Adrenal gland (tissue), 19 donors: ENCODE measurements around the gene RPS5. TPM values are rescaled to one million over a fixed set of nuclear protein-coding genes. Genes with fewer than 3 reads are reported as not detected.

ENCODE experiments used
- DNase-seq, 7 donors: peaks; one replicate each; pipeline ENCODE4 v3.0.0-alpha.2; 2019 to 2020
- H3K27ac ChIP-seq, 5 donors: fragments of 200-600 bp; sonication (generic) in 4 of 5; 1 replicate in 3 of 5; 2 replicates in 2 of 5; pipeline versions ENCODE4 v1.5.1 to v1.8.0; 2016 to 2020; ENCODE audit warnings: mild to moderate bottlenecking in 1 of 5
- H3K27me3 ChIP-seq: fragments of 200-600 bp; 2 replicates; pipeline ENCODE4 v1.8.0; 2021
- H3K36me3 ChIP-seq, 2 donors: fragments of 200-600 bp; replicated peaks in 1 of 2; 1 replicate in 1 of 2; 2 replicates in 1 of 2; pipeline versions ENCODE4 v1.5.1 to v1.8.0; 2018 to 2022
- H3K4me1 ChIP-seq, 2 donors: fragments of 200-600 bp; replicated peaks in 1 of 2; 1 replicate in 1 of 2; 2 replicates in 1 of 2; pipeline versions ENCODE4 v1.5.1 to v1.8.0; 2018 to 2021
- H3K4me3 ChIP-seq, 4 donors: fragments of 200-600 bp; sonication (generic) in 3 of 4; one replicate each; pipeline ENCODE4 v1.5.1; 2016 to 2018
- H3K9me3 ChIP-seq, 3 donors: fragments of 200-600 bp; sonication (generic) in 1 of 3; replicated peaks in 1 of 3; 1 replicate in 2 of 3; 2 replicates in 1 of 3; pipeline versions ENCODE4 v1.5.1 to v1.8.0; 2016 to 2021
- CTCF ChIP-seq, 6 experiments: fragments of 450-650 bp in 4 of 6; fragments of 200-600 bp in 2 of 6; sonication (generic) in 1 of 6; IDR thresholded peaks; 1 replicate in 5 of 6; 2 replicates in 1 of 6; pipeline versions ENCODE4 v1.5.1 to v1.8.0; 2016 to 2021; ENCODE audit warnings: antibody characterized with exemption in 6 of 6, mild to moderate bottlenecking in 2 of 6, moderate library complexity in 1 of 6
- POLR2A ChIP-seq, 2 donors: fragments of 450-650 bp; IDR thresholded peaks; one replicate each; pipeline ENCODE4 v1.6.1; 2017; ENCODE audit warnings: antibody characterized with exemption in 2 of 2, mild to moderate bottlenecking in 2 of 2, moderate library complexity in 1 of 2
- WGBS, 4 donors: extraction: QIAGEN DNeasy Blood & Tissue Kit in 2 of 4; methylation state at CpG; one replicate each; pipeline versions ENCODE4 v1.1.5 to v1.1.7; 2013 to 2017; 5-methylcytosine and 5-hydroxymethylcytosine counted together
- intact Hi-C, 2 donors: fragments of 100-400 bp; cut with DNase I; formaldehyde crosslinking; loops; one replicate each; pipeline versions ENCODE4 v1.14.1 to v1.15.0; 2022 to 2023
- long read RNA-seq, 10 donors: library from polyadenylated mRNA in 3 of 10; unstranded in 2 of 10; stranded (forward) in 1 of 10; transcript quantifications; one replicate each; pipeline ENCODE4 v2.0.0 and lab custom pipeline, GENCODE V29; 2021 to 2026
- polyA plus RNA-seq, 3 donors: library from polyadenylated mRNA; stranded (reverse); fragments of 200-250 nt in 2 of 3; fragments of 350-450 nt in 1 of 3; fragmentation: Illumina TruSeq in 1 of 3; extraction: RNeasy Lipid Tissue Mini Kit (QIAGEN cat#74804) in 1 of 3; gene quantifications; one replicate each; pipeline ENCODE4 v1.2.3, GENCODE V29; 2013 to 2014
- total RNA-seq, 9 donors: library from RNA; depleted of rRNA in 4 of 9; stranded (reverse); fragments of >200 nt in 4 of 9; fragments of 120-200 nt in 1 of 9; fragmentation: NEBNext Ultra II Directional in 1 of 9; extraction: Animal tissue kit (Norgen Biotek cat#: 25700) in 1 of 9; gene quantifications; one replicate each; pipeline versions ENCODE4 v1.1.0 to v1.2.4, GENCODE V29; 2013 to 2023
- donor health status: healthy with polysubstance abuse.
- donor health status: Bipolar disorder and iron deficiency.
- donor health status: DM: yes; HTN: yes; CAD: no.
- donor health status: DM: no; HTN: no; CAD: no.
- donor health status: DM: no; HTN: no; CAD: no.
- donor health status: DM: yes; HTN: yes; CAD: no.

Gene RPS5
- 1,000 to 10,000 TPM in 7 of 9 donors, 100 to 1,000 TPM in 2; 839 to 1,999 (median 1,219) TPM for total RNA-seq
- polyA plus RNA-seq: 1,000 to 10,000 TPM in 1 of 3 donors, 100 to 1,000 TPM in 2; 555 to 1,093 (median 722) TPM
- long read RNA-seq, donor 1, transcript RPS5-201 (6 exons, 740 nt): major isoform, 572 of 725 reads
- long read RNA-seq, donor 1, transcript RPS5-207 (1 exons, 1,747 nt): minor isoform, 14 of 725 reads
- long read RNA-seq, donor 1, transcript RPS5-202 (5 exons, 1,520 nt): minor isoform, 41 of 725 reads
- long read RNA-seq, donor 1, transcript RPS5-208 (2 exons, 523 nt): minor isoform, 5 of 725 reads
- long read RNA-seq, donor 1, partial matches to known transcripts: 78 of 725 reads
- long read RNA-seq, donor 1, other reads (novel, unspliced or antisense): 11 of 725 reads
- long read RNA-seq, donor 2, transcript RPS5-207 (1 exons, 1,747 nt): minor isoform, 6 of 409 reads
- long read RNA-seq, donor 2, transcript RPS5-201 (6 exons, 740 nt): major isoform, 326 of 409 reads
- long read RNA-seq, donor 2, transcript RPS5-202 (5 exons, 1,520 nt): minor isoform, 18 of 409 reads
- long read RNA-seq, donor 2, partial matches to known transcripts: 48 of 409 reads
- long read RNA-seq, donor 2, other reads (novel, unspliced or antisense): 6 of 409 reads
- long read RNA-seq, donor 3, transcript RPS5-201 (6 exons, 740 nt): major isoform, 255 of 332 reads
- long read RNA-seq, donor 3, transcript RPS5-202 (5 exons, 1,520 nt): minor isoform, 12 of 332 reads
- long read RNA-seq, donor 3, transcript RPS5-206 (4 exons, 970 nt): minor isoform, 12 of 332 reads
- long read RNA-seq, donor 3, transcript RPS5-207 (1 exons, 1,747 nt): minor isoform, 8 of 332 reads
- long read RNA-seq, donor 3, partial matches to known transcripts: 42 of 332 reads
- long read RNA-seq, donor 3, other reads (novel, unspliced or antisense): 0 of 332 reads
- long read RNA-seq, donor 4, transcript RPS5-201 (6 exons, 740 nt): major isoform, 647 of 666 reads
- long read RNA-seq, donor 4, partial matches to known transcripts: 5 of 666 reads
- long read RNA-seq, donor 4, other reads (novel, unspliced or antisense): 9 of 666 reads
- long read RNA-seq, donor 5, transcript RPS5-201 (6 exons, 740 nt): major isoform, 552 of 578 reads
- long read RNA-seq, donor 5, transcript RPS5-202 (5 exons, 1,520 nt): minor isoform, 9 of 578 reads
- long read RNA-seq, donor 5, partial matches to known transcripts: 7 of 578 reads
- long read RNA-seq, donor 5, other reads (novel, unspliced or antisense): 7 of 578 reads
- long read RNA-seq, donor 6, transcript RPS5-201 (6 exons, 740 nt): major isoform, 538 of 578 reads
- long read RNA-seq, donor 6, transcript RPS5-202 (5 exons, 1,520 nt): minor isoform, 19 of 578 reads
- long read RNA-seq, donor 6, partial matches to known transcripts: 1 of 578 reads
- long read RNA-seq, donor 6, other reads (novel, unspliced or antisense): 16 of 578 reads
- long read RNA-seq, donor 7, transcript RPS5-202 (5 exons, 1,520 nt): minor isoform, 16 of 309 reads
- long read RNA-seq, donor 7, transcript RPS5-207 (1 exons, 1,747 nt): minor isoform, 6 of 309 reads
- long read RNA-seq, donor 7, transcript RPS5-201 (6 exons, 740 nt): major isoform, 223 of 309 reads
- long read RNA-seq, donor 7, partial matches to known transcripts: 58 of 309 reads
- long read RNA-seq, donor 7, other reads (novel, unspliced or antisense): 0 of 309 reads
- long read RNA-seq, donor 8, transcript RPS5-201 (6 exons, 740 nt): major isoform, 509 of 621 reads
- long read RNA-seq, donor 8, transcript RPS5-206 (4 exons, 970 nt): minor isoform, 12 of 621 reads
- long read RNA-seq, donor 8, transcript RPS5-202 (5 exons, 1,520 nt): minor isoform, 27 of 621 reads
- long read RNA-seq, donor 8, partial matches to known transcripts: 56 of 621 reads
- long read RNA-seq, donor 8, other reads (novel, unspliced or antisense): 10 of 621 reads
- long read RNA-seq, donor 9, transcript RPS5-202 (5 exons, 1,520 nt): minor isoform, 14 of 351 reads
- long read RNA-seq, donor 9, transcript RPS5-201 (6 exons, 740 nt): major isoform, 283 of 351 reads
- long read RNA-seq, donor 9, transcript RPS5-207 (1 exons, 1,747 nt): minor isoform, 5 of 351 reads
- long read RNA-seq, donor 9, transcript RPS5-206 (4 exons, 970 nt): minor isoform, 9 of 351 reads
- long read RNA-seq, donor 9, partial matches to known transcripts: 38 of 351 reads
- long read RNA-seq, donor 9, other reads (novel, unspliced or antisense): 0 of 351 reads
- long read RNA-seq, donor 10, transcript RPS5-201 (6 exons, 740 nt): major isoform, 195 of 262 reads
- long read RNA-seq, donor 10, transcript RPS5-202 (5 exons, 1,520 nt): minor isoform, 21 of 262 reads
- long read RNA-seq, donor 10, partial matches to known transcripts: 43 of 262 reads
- long read RNA-seq, donor 10, other reads (novel, unspliced or antisense): 0 of 262 reads

GRCh38 chr19:58386576-58387337, at the start of gene RPS5:
RPS5 (plus strand) TSS chr19:58387269; CDS start chr19:58388138, 869 bp downstream.
- DNase-seq: peak; percentile 94 to 99 (median 98)
- 0 to 1% (median 0%) methylated on average over 14 to 64 of the region's 64 CpGs for WGBS, 4 donors
- intact Hi-C loops: no loop called here
- H3K36me3 ChIP-seq: peaks cover 0 to 28% of the 10 kb centered on the region in 2 donors
- H3K27ac ChIP-seq: peak within 1 kb of the TSS; percentile 95 to 99 (median 97)
- peaks cover 27 to 32% of the 10 kb centered on the region in 2 donors for H3K4me1 ChIP-seq
- no peaks in the 10 kb centered on the region for H3K27me3 ChIP-seq
- TF ChIP-seq CTCF (IDR thresholded peaks at IDR 0.05) (peak in 1 of 6 experiments; percentile 9), POLR2A (IDR thresholded peaks at IDR 0.05) (peak; percentile 64 to 80)
- H3K4me3 ChIP-seq: peak within 1 kb of the TSS; percentile 74 to 88 (median 80)
- no peaks in the 10 kb centered on the region for H3K9me3 ChIP-seq

- H3K9me3 ChIP-seq: no peaks in the 10 kb centered on the region
- H3K4me1 ChIP-seq: no peaks in the 10 kb centered on the region
- H3K27me3 ChIP-seq: no peaks in the 10 kb centered on the region
- no peak overlapping the region for H3K27ac ChIP-seq
- 97 to 100% (median 98%) methylated on average over 8 to 11 of the region's 11 CpGs for WGBS, 4 donors
- TF ChIP-seq POLR2A (IDR thresholded peaks at IDR 0.05): no peak
- no peak for TF ChIP-seq CTCF (IDR thresholded peaks at IDR 0.05)
- no peak for DNase-seq
- no peak overlapping the region for H3K4me3 ChIP-seq
- peaks cover 0 to 31% of the 10 kb centered on the region in 2 donors for H3K36me3 ChIP-seq
- intact Hi-C loops: no loop called here
Measured at GRCh38 chr19:58338336-58338735, 48.7 kb upstream of the RPS5 start.
